Breast epithelium (tissue), 4 donors: ENCODE measurements around the gene GIGYF2. TPM values are rescaled to one million over a fixed set of nuclear protein-coding genes. Genes with fewer than 3 reads are reported as not detected.
A peak's percentile ranks its signal among the peaks of the same experiment; 100 is the strongest.

ENCODE experiments used
- DNase-seq, 2 donors: peaks; one replicate each; pipeline ENCODE4 v3.0.0-alpha.2; 2019; ENCODE audit warnings: low spot score in 2 of 2
- H3K27ac ChIP-seq, 2 donors: fragments of 200-600 bp; sonication (generic) in 1 of 2; one replicate each; pipeline ENCODE4 v1.5.1; 2016 to 2019; ENCODE audit warnings: mild to moderate bottlenecking in 1 of 2
- H3K27me3 ChIP-seq, 2 donors: fragments of 200-600 bp; sonication (generic) in 1 of 2; one replicate each; pipeline versions ENCODE4 v1.5.1 to v1.6.0; 2017 to 2019; ENCODE audit warnings: control low read depth in 1 of 2, mild to moderate bottlenecking in 1 of 2
- H3K36me3 ChIP-seq: fragments of 200-600 bp; one replicate; pipeline ENCODE4 v1.5.1; 2019
- H3K4me1 ChIP-seq, 2 donors: fragments of 200-600 bp; sonication (generic); one replicate each; pipeline ENCODE4 v1.5.1; 2016 to 2019; ENCODE audit warnings: control low read depth in 1 of 2
- H3K4me3 ChIP-seq, 3 donors: fragments of 200-600 bp; sonication (generic); 1 replicate in 2 of 3; 2 replicates in 1 of 3; pipeline ENCODE4 v1.5.1; 2016 to 2019; ENCODE audit warnings: mild to moderate bottlenecking in 3 of 3, moderate library complexity in 2 of 3
- H3K9me3 ChIP-seq, 2 donors: fragments of 200-600 bp; sonication (generic) in 1 of 2; one replicate each; pipeline ENCODE4 v1.5.1; 2016 to 2019; ENCODE audit warnings: control low read depth in 1 of 2
- CTCF ChIP-seq, 3 donors: fragments of 450-650 bp; IDR thresholded peaks; one replicate each; pipeline ENCODE4 v1.5.1; 2016 to 2017; ENCODE audit warnings: antibody characterized with exemption in 3 of 3, mild to moderate bottlenecking in 3 of 3, moderate library complexity in 3 of 3
- POLR2A ChIP-seq: fragments of 450-650 bp; IDR thresholded peaks from one replicate; pipeline ENCODE4 v1.6.1; 2016; ENCODE audit warnings: antibody characterized with exemption, mild to moderate bottlenecking, moderate library complexity
- POLR2AphosphoS5 ChIP-seq, 3 donors: sonication (generic); formaldehyde crosslinking; IDR thresholded peaks; one replicate each; pipeline ENCODE4 v1.6.1; 2017; ENCODE audit warnings: antibody characterized with exemption in 3 of 3
- intact Hi-C: fragments of 100-400 bp; cut with DNase I; formaldehyde crosslinking; loops from one replicate; pipeline ENCODE4 v1.15.1; 2023; ENCODE audit warnings: low total_unique reads
- total RNA-seq, 3 donors: library from RNA; depleted of rRNA; stranded (reverse); fragments of >200 nt; gene quantifications; one replicate each; pipeline ENCODE4 v1.1.0, GENCODE V29; 2016

Gene GIGYF2
- total RNA-seq, 3 donors from 2014 or later: 79.8 to 156 (median 103) TPM

GRCh38 chr2:232882085-232882484 is 185.0 kb downstream of the GIGYF2 start:
- TF ChIP-seq POLR2A (no peak), POLR2AphosphoS5 (IDR thresholded peaks at IDR 0.05) (no peak), CTCF (IDR thresholded peaks at IDR 0.05) (no peak)
- Histone ChIP-seq H3K4me3 (no peak overlapping the region), H3K27me3 (no peaks in the 10 kb centered on the region), H3K4me1 (no peaks in the 10 kb centered on the region), H3K9me3 (no peaks in the 10 kb centered on the region), H3K27ac (no peak overlapping the region), H3K36me3 (no peaks in the 10 kb centered on the region)
- intact Hi-C loops: loop anchor here (5.0 kb wide), 1 partner anchor 1520 kb away; no protein-coding TSS in a partner anchor
- DNase-seq: no peak

GRCh38 chr2:232882505-232883115 is 185.5 kb downstream of the GIGYF2 start:
- no peaks in the 10 kb centered on the region for H3K36me3 ChIP-seq
- no peaks in the 10 kb centered on the region for H3K27me3 ChIP-seq
- TF ChIP-seq CTCF (IDR thresholded peaks at IDR 0.05): no peak
- TF ChIP-seq POLR2A: no peak
- no peak for TF ChIP-seq POLR2AphosphoS5 (IDR thresholded peaks at IDR 0.05)
- no peaks in the 10 kb centered on the region for H3K9me3 ChIP-seq
- intact Hi-C loops: loop anchor here (5.0 kb wide), 1 partner anchor 1520 kb away; no protein-coding TSS in a partner anchor
- DNase-seq: no peak
- no peak overlapping the region for H3K4me3 ChIP-seq
- H3K4me1 ChIP-seq: no peaks in the 10 kb centered on the region
- no peak overlapping the region for H3K27ac ChIP-seq

- no peak for TF ChIP-seq POLR2A
- Histone ChIP-seq H3K4me1 (no peaks in the 10 kb centered on the region), H3K27me3 (no peaks in the 10 kb centered on the region), H3K36me3 (no peaks in the 10 kb centered on the region), H3K4me3 (no peak overlapping the region), H3K27ac (no peak overlapping the region), H3K9me3 (no peaks in the 10 kb centered on the region)
- intact Hi-C loops: loop anchor here (5.0 kb wide), 1 partner anchor 1521 kb away; no protein-coding TSS in a partner anchor
- DNase-seq: no peak
Measured at GRCh38 chr2:232883116-232883721, 186.1 kb downstream of the GIGYF2 start.

GRCh38 chr2:232884001-232884421 is 186.9 kb downstream of the GIGYF2 start:
- TF ChIP-seq CTCF (IDR thresholded peaks at IDR 0.05) (no peak), POLR2A (no peak), POLR2AphosphoS5 (IDR thresholded peaks at IDR 0.05) (no peak)
- H3K4me1 ChIP-seq: no peaks in the 10 kb centered on the region
- H3K36me3 ChIP-seq: no peaks in the 10 kb centered on the region
- H3K4me3 ChIP-seq: no peak overlapping the region
- H3K27ac ChIP-seq: no peak overlapping the region
- H3K9me3 ChIP-seq: no peaks in the 10 kb centered on the region
- peak in 1 of 2 donors; percentile 41 for DNase-seq
- intact Hi-C loops: loop anchor here (5.0 kb wide), 1 partner anchor 1522 kb away; no protein-coding TSS in a partner anchor
- no peaks in the 10 kb centered on the region for H3K27me3 ChIP-seq

- Histone ChIP-seq H3K4me1 (no peaks in the 10 kb centered on the region), H3K4me3 (no peak overlapping the region), H3K27me3 (no peaks in the 10 kb centered on the region), H3K27ac (peak overlapping the region; percentile 50 to 52), H3K9me3 (no peaks in the 10 kb centered on the region), H3K36me3 (no peaks in the 10 kb centered on the region)
- intact Hi-C loops: loop anchor here (5.0 kb wide), 1 partner anchor 1522 kb away; no protein-coding TSS in a partner anchor
- DNase-seq: peak in 1 of 2 donors; percentile 47
- no peak for TF ChIP-seq CTCF (IDR thresholded peaks at IDR 0.05)
- TF ChIP-seq POLR2A: no peak
- no peak for TF ChIP-seq POLR2AphosphoS5 (IDR thresholded peaks at IDR 0.05)
Measured at GRCh38 chr2:232884549-232885263, 187.6 kb downstream of the GIGYF2 start.
